Measurements from ENCODE around the gene SPG7.

The SPG7 gene

GRCh38 chr16:89473791-89474414 is 34.3 kb upstream of the SPG7 start:
- Histone ChIP-seq H3K36me3 (ENCODE audit: insufficient read depth, low read length) (no peaks in the 10 kb centered on the region), H4K20me1 (ENCODE audit: insufficient read depth, low read length, poor library complexity, severe bottlenecking) (peaks cover 72% of the 10 kb centered on the region), H3K9me3 (ENCODE audit: insufficient read depth, low read depth, low read length) (no peaks in the 10 kb centered on the region), H3F3A (ENCODE audit: low read depth) (no peaks in the 10 kb centered on the region), H3K79me2 (ENCODE audit: insufficient read depth, low read length) (peaks cover 98% of the 10 kb centered on the region), H3K4me1 (ENCODE audit: insufficient read depth, low read length, poor library complexity, severe bottlenecking) (peaks cover 3% of the 10 kb centered on the region), H2AFZ (ENCODE audit: low read length) (no peak overlapping the region), H3K4me3 (ENCODE audit: low read length, poor library complexity, severe bottlenecking) (no peak overlapping the region), H3K9me2 (replicated peaks; ENCODE audit: low read depth, low read length) (no peaks in the 10 kb centered on the region), H3K27me3 (ENCODE audit: insufficient read depth, low read length, poor library complexity, severe bottlenecking) (no peaks in the 10 kb centered on the region), H3K9ac (ENCODE audit: low read depth, low read length, poor library complexity, severe bottlenecking) (no peak overlapping the region), H3K4me2 (ENCODE audit: low read depth, low read length, poor library complexity, severe bottlenecking) (no peak overlapping the region)
- TF ChIP-seq EZH2phosphoT487 (IDR thresholded peaks at IDR 0.05; ENCODE audit: borderline replicate concordance) (no peak), CTCF (conservative IDR thresholded peaks at IDR 0.05; ENCODE audit: low read length) (no peak)

- Histone ChIP-seq H3K4me1 (ENCODE audit: insufficient read depth, low read length, poor library complexity, severe bottlenecking) (peaks cover 3% of the 10 kb centered on the region), H3K4me2 (ENCODE audit: low read depth, low read length, poor library complexity, severe bottlenecking) (no peak overlapping the region), H3K9ac (ENCODE audit: low read depth, low read length, poor library complexity, severe bottlenecking) (no peak overlapping the region)
Measured at GRCh38 chr16:89475144-89475543, 33.1 kb upstream of the SPG7 start.

GRCh38 chr16:89476379-89476778 is 31.8 kb upstream of the SPG7 start:
- Histone ChIP-seq H3K9me2 (replicated peaks; ENCODE audit: low read depth, low read length) (no peaks in the 10 kb centered on the region), H3K27me3 (ENCODE audit: insufficient read depth, low read length, poor library complexity, severe bottlenecking) (no peaks in the 10 kb centered on the region), H2AFZ (ENCODE audit: low read length) (no peak overlapping the region), H3K9ac (ENCODE audit: low read depth, low read length, poor library complexity, severe bottlenecking) (no peak overlapping the region), H3K4me1 (ENCODE audit: insufficient read depth, low read length, poor library complexity, severe bottlenecking) (peaks cover 3% of the 10 kb centered on the region), H3K9me3 (ENCODE audit: insufficient read depth, low read depth, low read length) (no peaks in the 10 kb centered on the region), H3F3A (ENCODE audit: low read depth) (no peaks in the 10 kb centered on the region), H4K20me1 (ENCODE audit: insufficient read depth, low read length, poor library complexity, severe bottlenecking) (peaks cover 75% of the 10 kb centered on the region), H3K4me3 (ENCODE audit: low read length, poor library complexity, severe bottlenecking) (no peak overlapping the region), H3K79me2 (ENCODE audit: insufficient read depth, low read length) (peaks cover 97% of the 10 kb centered on the region), H3K36me3 (ENCODE audit: insufficient read depth, low read length) (no peaks in the 10 kb centered on the region), H3K4me2 (ENCODE audit: low read depth, low read length, poor library complexity, severe bottlenecking) (no peak overlapping the region)
- TF ChIP-seq CTCF (conservative IDR thresholded peaks at IDR 0.05; ENCODE audit: low read length) = no peak
- no peak for TF ChIP-seq EZH2phosphoT487 (IDR thresholded peaks at IDR 0.05; ENCODE audit: borderline replicate concordance)

More at GRCh38 chr16:89475144-89475543, 33.1 kb upstream of the SPG7 start:
- TF ChIP-seq CTCF (conservative IDR thresholded peaks at IDR 0.05; ENCODE audit: low read length) (no peak), EZH2phosphoT487 (IDR thresholded peaks at IDR 0.05; ENCODE audit: borderline replicate concordance) (no peak)
- no peaks in the 10 kb centered on the region for H3K36me3 ChIP-seq (ENCODE audit: insufficient read depth, low read length)
- H4K20me1 ChIP-seq (ENCODE audit: insufficient read depth, low read length, poor library complexity, severe bottlenecking) = peaks cover 72% of the 10 kb centered on the region
- no peaks in the 10 kb centered on the region for H3F3A ChIP-seq (ENCODE audit: low read depth)
- H3K9me3 ChIP-seq (ENCODE audit: insufficient read depth, low read depth, low read length) = no peaks in the 10 kb centered on the region
- H3K27me3 ChIP-seq (ENCODE audit: insufficient read depth, low read length, poor library complexity, severe bottlenecking) = no peaks in the 10 kb centered on the region
- peaks cover 95% of the 10 kb centered on the region for H3K79me2 ChIP-seq (ENCODE audit: insufficient read depth, low read length)
- H2AFZ ChIP-seq (ENCODE audit: low read length) = no peak overlapping the region
- H3K9me2 ChIP-seq (replicated peaks; ENCODE audit: low read depth, low read length) = no peaks in the 10 kb centered on the region
- no peak overlapping the region for H3K4me3 ChIP-seq (ENCODE audit: low read length, poor library complexity, severe bottlenecking)
